Stimulated activated CD4-positive, alpha-beta T cell treated with anti-CD3 and anti-CD28 coated beads, Interleukin-1b, Interleukin-23, amount 100 ng/mL, for 24 hours (primary cell): ENCODE measurements around the gene GRIN1.
A peak's percentile ranks its signal among the peaks of the same experiment; 100 is the strongest.

Source experiments
- DNase-seq, 4 experiments: peaks; one replicate each; pipeline ENCODE4 v3.0.0-alpha.2; 2020; ENCODE audit warnings: low read depth in 4 of 4, low spot score in 1 of 4

The GRIN1 gene

DNA sequence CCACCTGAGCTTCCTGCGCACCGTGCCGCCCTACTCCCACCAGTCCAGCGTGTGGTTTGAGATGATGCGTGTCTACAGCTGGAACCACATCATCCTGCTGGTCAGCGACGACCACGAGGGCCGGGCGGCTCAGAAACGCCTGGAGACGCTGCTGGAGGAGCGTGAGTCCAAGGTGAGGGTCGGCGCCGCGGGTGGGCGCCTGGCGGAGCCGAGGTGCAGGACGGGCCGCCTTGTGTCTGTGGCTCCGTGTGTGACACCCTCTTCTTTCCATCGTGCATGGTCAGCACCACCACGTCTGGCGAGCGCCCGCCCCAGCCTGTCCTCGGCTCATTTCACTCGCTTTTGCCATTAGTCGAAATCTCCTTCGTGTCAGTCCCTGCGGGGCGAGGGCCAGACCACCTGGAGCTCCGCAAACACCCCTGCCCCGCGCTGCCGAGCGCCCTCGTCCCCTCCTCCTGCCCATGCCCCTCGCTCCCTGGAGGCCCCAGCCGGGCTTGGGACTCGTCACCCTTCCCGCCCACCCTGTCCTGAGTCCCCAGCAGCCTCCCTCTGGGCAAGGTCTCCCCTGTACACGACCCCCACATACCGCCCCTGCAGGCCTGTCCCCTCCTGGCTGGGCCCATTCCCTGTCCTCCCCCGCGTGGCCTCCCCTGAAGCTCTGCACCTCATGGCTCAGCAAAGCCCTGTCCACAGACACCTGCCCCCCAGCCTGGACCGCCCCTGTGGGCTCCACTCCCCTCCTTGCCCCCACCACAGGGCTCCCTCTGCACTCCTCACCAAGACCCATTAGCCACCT, 7.0 kb downstream of the GRIN1 start:
- no peak for DNase-seq

- no peak for DNase-seq
Measured at GRCh38 chr9:137146527-137146918, 7.6 kb downstream of the GRIN1 start.

GRCh38 chr9:137147091-137147792, 8.3 kb downstream of the GRIN1 start:
- no peak for DNase-seq

DNA sequence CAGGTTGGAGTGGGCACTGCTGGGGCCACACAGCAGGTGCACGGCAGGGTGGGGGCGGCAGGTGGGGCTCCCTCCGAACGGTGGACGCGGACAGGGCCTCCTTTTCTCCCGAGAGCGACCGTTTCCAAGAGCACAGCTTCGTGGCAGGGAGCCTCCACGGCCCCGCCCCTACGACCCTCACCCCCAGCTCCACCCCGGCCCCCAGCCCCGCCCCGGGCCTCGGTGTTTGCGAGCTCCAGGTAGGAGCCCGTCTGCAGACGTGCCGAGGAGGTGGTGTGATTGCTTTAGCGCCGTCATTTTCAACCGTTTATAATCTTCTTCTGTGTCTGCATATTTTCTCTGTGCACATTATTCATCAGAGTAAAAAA, 8.8 kb downstream of the GRIN1 start:
- DNase-seq, result no peak

DNA sequence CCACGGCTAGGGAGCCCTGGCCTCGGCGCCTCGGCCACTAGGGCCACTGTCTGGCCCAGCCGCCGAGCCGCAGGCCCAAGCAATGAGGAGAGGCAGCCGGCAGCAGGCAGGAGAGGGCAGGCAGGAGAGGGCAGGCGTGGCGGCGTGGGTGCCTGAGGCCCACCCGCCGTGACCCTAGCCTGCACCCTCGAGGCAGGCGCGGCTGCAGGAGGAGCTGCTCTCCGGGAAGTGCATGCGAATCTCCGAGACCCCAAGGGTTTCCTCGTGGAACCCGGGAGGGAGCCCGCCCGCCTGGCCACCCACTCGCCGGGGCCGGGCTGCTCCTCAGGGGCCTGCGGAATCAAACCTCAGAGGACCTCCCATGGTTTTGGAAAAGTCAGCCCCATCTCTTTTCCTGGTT, 9.3 kb downstream of the GRIN1 start:
- DNase-seq, result no peak

DNA sequence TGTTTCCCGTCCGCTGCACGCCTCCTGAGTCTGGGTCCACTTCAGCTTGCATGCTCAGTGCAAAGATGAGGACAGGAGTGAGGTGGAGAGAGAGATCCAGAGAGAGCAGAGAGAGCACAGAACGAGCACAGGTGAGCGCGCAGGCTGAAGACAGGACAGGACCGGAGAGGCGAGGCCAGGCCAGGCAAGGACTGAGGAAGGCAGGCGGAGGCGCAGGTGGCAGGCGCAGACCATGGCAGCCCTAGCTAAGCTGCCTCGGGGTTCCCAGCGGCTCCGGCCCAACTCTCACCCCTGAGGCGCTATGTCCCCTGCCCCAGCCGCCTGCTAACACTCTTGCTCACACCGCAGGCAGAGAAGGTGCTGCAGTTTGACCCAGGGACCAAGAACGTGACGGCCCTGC, 9.7 kb downstream of the GRIN1 start:
- no peak for DNase-seq

GRCh38 chr9:137149363-137149762, 10.4 kb downstream of the GRIN1 start:
- DNase-seq, result no peak

DNA sequence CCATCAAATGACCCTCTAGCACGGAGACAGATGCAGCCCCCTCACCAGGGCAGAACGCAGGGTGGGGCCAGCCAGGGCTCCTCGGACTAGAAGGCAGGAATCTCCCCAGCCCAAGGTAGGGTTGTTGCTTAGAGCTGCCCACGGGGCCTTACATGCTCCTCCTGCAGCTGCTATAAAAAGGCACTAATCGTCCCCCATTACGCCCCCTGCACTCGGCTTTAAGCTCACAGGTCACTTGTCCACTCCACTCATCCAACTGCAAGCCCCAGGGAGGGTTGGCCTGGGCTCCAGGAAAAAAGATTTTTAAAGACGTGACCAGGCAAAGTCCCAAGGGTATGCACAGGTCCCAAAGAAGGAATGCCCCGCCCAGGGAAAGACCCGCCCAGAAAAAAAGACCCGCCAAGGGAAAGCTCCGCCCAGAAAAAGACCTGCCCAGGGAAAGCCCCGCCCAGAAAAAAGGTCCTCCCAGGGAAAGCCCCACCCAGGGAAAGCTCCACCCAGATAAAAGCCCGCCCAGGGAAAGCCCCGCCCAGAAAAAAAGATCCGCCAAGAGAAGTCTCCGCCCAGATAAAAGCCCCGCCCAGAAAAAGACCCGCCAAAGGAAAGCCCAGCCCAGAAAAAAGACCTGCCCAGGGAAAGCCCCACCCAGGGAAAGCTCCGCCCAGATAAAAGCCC, 11.1 kb downstream of the GRIN1 start:
- no peak for DNase-seq

GRCh38 chr9:137150617-137151457, 11.9 kb downstream of the GRIN1 start:
- DNase-seq, result peak in 2 of 4 experiments; percentile 40 to 48

- no peak for DNase-seq
Measured at GRCh38 chr9:137152844-137153405, 14.0 kb downstream of the GRIN1 start.

GRCh38 chr9:137156567-137157375, 17.8 kb downstream of the GRIN1 start:
- peak; percentile 27 to 47 (median 44) for DNase-seq

DNA sequence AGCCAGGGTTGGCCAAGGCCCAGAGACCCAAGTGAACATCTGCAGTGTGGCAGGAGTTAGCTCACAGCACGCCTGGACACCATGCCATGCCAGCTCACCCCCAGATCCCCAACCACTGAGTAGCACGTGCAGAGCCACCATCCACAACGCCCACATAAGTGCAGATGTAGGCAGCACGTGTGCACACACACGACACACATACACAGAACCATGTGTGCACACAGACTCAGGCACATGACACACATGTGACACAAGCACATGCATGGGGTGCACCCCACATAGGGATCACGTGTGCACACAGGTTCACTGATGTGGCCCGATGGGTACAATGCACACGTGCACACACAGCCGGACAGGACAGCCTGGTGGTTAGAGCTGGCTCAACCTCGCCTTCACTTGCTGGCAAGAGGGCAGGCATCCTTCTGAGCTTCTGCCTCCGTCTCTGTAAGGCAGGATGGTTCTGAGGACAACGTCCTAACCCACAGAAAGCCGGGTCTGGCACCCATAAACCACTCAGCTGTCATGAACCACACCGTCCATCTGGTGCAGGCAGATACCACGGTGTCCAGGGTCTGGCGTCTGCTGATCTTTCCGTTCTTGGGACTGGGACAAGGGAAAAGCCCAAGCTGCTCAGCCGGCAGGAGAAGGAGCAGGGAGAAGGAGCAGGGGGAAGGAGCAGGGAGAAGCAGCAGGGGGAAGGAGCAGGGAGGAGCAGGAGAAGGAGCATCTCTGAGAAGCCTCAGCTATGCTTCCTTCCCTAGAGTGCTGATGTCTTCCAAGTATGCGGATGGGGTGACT, 18.9 kb downstream of the GRIN1 start:
- DNase-seq, result no peak

GRCh38 chr9:137158625-137159024, 19.7 kb downstream of the GRIN1 start:
- no peak for DNase-seq

- no peak for DNase-seq
Measured at GRCh38 chr9:137159105-137160053, 20.4 kb downstream of the GRIN1 start.

DNA sequence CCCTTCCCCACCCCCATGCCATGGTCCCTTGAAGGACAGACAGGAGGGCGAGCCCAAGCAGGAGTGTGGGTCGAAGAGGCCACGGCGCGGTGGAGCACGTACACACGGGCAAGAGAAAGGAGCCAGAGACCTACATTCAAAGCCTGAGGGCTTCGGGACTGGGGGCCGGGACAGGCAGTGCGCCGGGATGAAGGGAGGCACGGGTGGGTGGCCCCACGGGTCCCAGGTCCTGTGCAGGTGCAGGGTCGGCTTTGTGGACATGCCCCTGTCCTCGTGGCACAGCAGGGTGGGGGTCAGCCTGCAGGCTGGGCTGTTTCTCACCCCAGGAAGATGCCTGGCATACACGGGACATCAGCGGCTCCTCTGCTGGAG, 21.1 kb downstream of the GRIN1 start:
- DNase-seq, result no peak

DNA sequence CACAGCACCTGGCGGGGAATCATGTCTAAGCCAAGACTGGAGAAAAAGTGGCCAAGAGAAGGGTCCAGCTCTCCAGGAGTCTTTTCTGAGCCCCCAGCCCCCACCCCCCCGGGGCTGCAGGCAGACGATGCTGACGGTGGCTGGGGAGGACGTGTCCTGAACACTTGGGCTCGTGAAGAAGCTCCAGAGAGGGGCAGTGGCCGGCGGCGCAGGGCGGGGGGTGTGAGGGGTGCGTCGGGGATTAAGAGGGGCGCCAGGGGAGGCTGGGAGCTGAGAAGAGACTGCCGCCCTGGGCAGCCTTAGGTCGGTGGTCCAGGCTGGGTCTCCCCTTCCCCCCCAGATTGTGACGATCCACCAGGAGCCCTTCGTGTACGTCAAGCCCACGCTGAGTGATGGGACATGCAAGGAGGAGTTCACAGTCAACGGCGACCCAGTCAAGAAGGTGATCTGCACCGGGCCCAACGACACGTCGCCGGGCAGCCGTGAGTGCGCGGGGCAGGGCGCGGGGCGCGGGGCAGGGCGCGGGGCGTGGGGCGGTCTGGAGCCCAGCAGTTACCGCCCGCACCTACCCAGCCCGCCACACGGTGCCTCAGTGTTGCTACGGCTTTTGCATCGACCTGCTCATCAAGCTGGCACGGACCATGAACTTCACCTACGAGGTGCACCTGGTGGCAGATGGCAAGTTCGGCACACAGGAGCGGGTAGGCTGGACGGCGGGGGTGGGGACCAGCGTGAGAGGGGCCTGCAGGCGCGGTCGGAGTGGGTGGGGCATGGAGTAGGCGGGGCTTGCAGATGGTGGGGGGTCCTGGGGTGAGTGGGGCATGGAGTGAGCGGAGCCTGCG, 22.0 kb downstream of the GRIN1 start:
- DNase-seq, result no peak
